ENCODE measurements around the gene PIEZO1.

Gene PIEZO1

GRCh38 chr16:88822281-88823040 lies 37.4 kb upstream of the PIEZO1 start:
- H3K4me3 ChIP-seq (ENCODE audit: control insufficient read depth, low read depth, low read length): no peak overlapping the region
- no peak for TF ChIP-seq CTCF (IDR thresholded peaks at IDR 0.05; ENCODE audit: control insufficient read depth, insufficient read depth, low read depth, low read length, missing control alignments)
- DNase-seq (ENCODE audit: low read depth): no peak

- no peak for TF ChIP-seq CTCF (IDR thresholded peaks at IDR 0.05; ENCODE audit: control insufficient read depth, insufficient read depth, low read depth, low read length, missing control alignments)
- no peak for DNase-seq (ENCODE audit: low read depth)
- no peak overlapping the region for H3K4me3 ChIP-seq (ENCODE audit: control insufficient read depth, low read depth, low read length)
Observed at GRCh38 chr16:88821168-88821850, 36.3 kb upstream of the PIEZO1 start.

GRCh38 chr16:88820385-88821025 lies 35.5 kb upstream of the PIEZO1 start:
- no peak for DNase-seq (ENCODE audit: low read depth)
- no peak for TF ChIP-seq CTCF (IDR thresholded peaks at IDR 0.05; ENCODE audit: control insufficient read depth, insufficient read depth, low read depth, low read length, missing control alignments)
- no peak overlapping the region for H3K4me3 ChIP-seq (ENCODE audit: control insufficient read depth, low read depth, low read length)

- H3K4me3 ChIP-seq (ENCODE audit: control insufficient read depth, low read depth, low read length): no peak overlapping the region
- no peak for DNase-seq (ENCODE audit: low read depth)
- TF ChIP-seq CTCF (IDR thresholded peaks at IDR 0.05; ENCODE audit: control insufficient read depth, insufficient read depth, low read depth, low read length, missing control alignments): no peak
Observed at GRCh38 chr16:88819126-88819525, 34.1 kb upstream of the PIEZO1 start.

GRCh38 chr16:88818575-88818874 lies 33.5 kb upstream of the PIEZO1 start:
- TF ChIP-seq CTCF (IDR thresholded peaks at IDR 0.05; ENCODE audit: control insufficient read depth, insufficient read depth, low read depth, low read length, missing control alignments): no peak
- no peak overlapping the region for H3K4me3 ChIP-seq (ENCODE audit: control insufficient read depth, low read depth, low read length)
- no peak for DNase-seq (ENCODE audit: low read depth)

- DNase-seq (ENCODE audit: low read depth): no peak
- no peak overlapping the region for H3K4me3 ChIP-seq (ENCODE audit: control insufficient read depth, low read depth, low read length)
- no peak for TF ChIP-seq CTCF (IDR thresholded peaks at IDR 0.05; ENCODE audit: control insufficient read depth, insufficient read depth, low read depth, low read length, missing control alignments)
Observed at GRCh38 chr16:88817785-88818574, 33.0 kb upstream of the PIEZO1 start.
